ENCODE results near the gene PDE4D.

Gene PDE4D

DNA sequence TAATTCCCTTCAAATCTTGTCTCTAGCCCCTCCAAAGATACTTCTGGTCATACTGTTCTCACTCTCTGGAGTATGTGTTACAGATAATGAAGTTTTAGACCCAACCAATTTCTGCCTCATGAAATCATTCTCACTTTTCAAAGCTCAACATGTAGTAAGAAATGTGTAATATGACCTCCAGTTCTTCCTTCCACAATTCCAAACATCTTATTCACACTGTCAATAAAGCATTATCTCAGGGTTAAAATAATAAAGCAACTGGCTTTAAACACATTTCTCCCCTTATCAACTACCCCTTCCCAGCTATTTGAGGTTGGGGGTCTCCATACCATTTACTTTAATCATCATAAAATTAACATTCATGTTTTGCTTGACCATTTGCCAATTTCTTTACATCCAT is 656.5 kb downstream of the PDE4D start:
- DNase-seq: no peak

DNA sequence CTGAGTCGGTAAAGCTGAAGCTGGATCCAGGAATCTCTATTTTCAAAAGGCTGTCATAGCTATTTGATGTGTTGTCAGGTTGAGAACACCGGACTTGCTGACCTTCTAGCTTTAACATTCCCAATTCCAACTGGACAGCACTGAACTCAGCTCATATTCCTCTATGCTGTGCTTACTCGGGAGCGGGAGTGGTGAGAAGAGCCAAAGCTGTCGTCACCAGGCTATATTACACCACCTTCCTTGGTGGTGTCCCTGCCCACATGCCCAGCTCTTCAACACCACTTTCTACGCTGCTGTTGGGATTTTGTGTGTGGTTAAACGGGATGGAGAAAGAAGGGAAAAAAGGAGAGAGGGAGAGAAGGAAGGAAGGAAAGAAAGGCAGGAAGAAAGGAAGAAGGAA is 657.1 kb downstream of the PDE4D start:
- no peak for DNase-seq

DNA sequence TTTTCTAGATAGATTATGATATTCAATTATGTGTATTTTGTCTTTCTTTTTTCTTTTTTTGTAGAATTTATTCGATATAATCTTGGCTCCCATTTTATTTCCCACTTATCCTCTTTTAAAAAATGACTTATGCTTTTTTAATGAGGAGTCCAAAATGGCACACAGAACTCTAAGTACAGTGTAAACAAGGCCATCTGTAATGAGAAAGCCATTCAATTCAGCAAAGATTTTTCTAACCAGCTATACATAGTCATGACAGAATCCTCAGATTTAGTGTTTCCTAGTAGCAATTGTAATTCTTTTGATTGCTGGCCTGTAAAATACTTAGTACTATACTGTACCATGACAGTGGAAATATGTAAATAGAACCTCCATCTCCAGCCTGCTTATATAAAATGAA is 659.3 kb downstream of the PDE4D start:
- no peak for DNase-seq

DNA sequence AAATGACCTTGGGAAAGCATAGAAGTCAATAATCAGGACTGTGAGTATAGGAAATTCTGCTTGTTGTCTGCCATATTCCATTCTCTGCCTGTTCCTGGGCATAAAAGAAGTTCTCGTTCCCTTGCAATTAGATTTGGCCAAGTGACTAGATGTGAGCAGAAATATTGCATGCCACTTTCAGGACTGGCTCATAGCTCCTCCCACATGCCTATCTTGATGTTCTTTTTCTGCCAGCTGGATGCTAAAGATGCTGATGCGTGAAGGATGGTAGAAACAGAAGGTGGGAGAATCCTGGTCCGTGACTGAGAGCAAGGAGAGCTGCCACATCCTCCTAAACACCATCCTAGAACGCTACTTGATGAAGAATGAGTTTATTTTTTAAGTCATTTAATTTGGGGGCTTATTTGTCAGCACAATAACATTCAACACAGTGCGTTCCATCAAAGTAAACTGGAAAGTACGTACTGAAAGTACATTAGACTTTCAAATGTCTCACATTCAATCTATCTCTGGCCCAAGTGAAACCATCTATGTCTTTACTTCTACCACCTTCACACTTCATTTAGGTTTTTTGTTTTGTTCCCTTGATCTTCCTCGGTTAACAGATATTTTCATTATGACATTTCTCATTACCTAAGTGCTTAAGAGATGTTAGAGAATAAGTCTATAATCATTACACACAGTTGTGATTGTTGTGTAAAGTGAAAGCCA is 662.1 kb downstream of the PDE4D start:
- DNase-seq: no peak

DNA sequence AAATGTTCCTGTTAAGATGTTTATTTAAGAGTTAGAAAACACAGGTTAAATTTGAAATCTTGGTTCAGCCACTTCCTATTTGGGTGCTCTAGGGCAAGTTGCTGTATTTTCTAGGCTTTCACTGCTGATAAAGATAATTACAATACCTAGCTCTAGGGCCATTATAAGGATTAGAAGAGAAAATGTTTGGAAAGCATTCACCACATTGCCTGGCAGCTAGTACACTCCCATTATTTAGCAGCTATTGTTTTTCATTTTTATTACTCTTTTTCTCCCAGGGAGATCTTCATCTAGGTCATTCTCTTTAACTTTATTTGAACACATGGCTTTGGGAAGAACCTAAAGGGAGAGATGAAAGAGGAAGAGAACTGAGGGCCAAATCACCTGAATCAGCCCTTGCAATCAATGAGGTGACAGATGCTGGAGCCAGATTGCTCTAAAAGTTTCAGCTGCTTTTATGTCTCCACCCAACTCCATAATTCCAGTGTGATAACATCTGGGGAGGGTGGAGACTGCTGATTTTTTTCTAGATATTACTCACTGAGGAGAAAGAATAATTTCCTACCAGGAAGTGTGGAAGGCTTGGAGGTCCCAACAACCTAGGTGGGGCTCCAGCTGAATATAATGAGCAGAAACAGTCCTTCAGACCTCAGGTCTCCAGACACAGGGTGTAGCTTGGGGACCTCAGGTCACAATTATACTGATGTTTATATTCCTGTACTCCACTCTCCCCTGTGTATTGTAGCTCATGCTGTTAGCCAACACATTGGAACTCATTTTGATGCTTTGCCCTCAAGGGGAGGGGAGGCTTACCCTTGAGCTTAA is 670.6 kb downstream of the PDE4D start:
- no peak for DNase-seq

DNA sequence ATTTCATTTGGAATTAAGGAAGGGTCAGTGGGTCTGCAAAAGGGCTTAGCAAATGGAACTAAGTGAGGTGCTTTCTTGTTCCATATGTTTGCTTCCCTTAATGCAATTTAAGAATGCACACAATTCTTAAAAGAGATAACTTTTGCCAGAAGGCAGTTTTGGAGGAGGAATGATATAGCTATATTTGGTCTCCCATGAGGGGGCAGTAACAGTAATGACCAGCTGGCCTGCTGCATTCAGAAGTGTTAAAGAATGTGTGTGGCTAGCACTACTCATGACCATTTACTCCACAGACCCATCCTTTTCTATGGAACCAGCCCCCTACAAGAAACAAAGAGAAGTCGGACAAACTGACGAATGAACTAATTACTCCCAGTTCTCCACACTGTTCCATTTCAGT is 671.8 kb downstream of the PDE4D start:
- no peak for DNase-seq

DNA sequence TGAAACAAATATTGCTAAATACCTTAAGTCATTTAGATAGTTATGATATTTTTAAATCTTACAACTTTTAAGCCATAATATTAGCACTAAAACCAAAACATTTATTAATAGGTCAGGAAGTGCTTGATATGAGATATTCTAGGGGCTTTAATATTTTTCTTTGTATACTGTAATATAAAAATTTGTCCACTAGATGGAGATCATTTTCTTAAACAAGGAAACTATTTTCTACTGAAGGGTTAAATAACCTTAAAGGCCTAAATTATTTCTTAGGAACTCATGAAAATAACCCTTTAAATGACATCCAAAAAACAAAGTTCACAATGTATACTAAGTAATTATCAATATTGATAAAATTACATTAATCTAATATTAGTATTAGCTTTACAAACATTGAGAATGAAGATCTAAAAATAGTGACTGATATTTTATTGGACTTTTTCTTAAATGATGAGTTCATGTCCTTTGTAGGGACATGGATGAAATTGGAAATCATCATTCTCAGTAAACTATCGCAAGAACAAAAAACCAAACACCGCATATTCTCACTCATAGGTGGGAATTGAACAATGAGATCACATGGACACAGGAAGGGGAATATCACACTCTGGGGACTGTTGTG is 675.0 kb downstream of the PDE4D start:
- no peak for DNase-seq

DNA sequence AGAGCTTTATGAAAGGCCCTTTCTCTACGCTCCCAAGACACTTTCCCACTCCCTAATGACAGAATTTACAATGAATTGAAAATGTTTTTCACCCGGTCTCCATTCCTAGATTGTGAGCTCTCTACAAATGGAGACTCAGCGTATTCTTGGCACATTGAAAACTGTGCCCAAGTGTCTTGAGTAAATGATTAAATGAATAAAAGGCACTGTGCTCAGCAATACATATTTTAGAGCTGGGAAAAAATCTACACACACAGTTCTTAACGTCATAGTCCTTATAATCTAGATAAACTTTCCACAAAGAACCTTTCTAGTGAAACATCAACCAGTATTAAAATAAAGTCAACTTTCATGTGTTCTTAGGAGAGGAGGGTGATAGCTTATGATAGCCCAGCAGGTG is 676.7 kb downstream of the PDE4D start:
- no peak for DNase-seq

DNA sequence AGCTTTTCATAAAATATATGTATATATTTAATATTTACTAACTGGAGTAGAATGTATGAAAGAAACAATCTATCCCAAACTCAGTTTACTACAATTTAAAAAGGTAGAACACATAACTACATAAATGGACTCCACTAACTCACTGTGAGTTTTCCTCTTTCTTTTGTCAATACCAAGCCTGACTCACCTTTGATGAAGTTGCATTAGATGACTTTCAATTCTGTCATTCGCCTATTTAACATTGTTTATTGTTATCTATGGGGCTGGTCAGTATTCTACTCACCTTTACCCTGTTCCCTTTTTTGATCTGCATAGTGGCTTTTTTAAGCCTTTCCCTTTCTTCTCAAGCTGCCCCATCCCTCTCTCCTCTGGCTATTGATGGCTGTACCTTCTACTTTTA is 680.9 kb downstream of the PDE4D start:
- no peak for DNase-seq

DNA sequence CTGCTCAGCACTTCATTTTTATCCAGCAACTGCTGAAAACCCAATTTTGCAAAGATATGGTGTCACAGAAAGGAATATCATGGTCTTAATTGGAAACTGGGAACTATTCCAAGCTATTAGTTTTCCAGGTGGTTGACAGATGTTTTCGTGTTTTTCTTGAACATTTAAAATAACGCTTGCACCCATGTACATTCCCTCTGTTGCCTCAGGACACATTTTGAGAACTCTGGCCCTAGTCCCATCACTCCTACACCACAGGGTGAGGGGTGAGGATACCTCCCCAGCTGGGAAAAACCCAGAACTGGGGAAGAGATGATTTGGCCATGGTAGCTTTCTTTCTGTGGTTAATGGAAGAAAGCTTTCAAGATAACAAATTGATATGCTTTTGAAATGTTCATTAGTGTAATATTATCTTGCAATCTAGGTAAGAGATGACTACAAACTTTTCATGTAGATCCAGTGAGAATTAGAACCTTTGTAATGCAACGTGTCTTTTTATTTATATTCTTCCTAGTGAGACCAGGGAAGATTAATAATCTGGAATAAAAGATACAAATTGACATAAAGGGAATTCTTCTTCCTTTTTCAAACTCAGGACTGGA is 683.7 kb downstream of the PDE4D start:
- no peak for DNase-seq

DNA sequence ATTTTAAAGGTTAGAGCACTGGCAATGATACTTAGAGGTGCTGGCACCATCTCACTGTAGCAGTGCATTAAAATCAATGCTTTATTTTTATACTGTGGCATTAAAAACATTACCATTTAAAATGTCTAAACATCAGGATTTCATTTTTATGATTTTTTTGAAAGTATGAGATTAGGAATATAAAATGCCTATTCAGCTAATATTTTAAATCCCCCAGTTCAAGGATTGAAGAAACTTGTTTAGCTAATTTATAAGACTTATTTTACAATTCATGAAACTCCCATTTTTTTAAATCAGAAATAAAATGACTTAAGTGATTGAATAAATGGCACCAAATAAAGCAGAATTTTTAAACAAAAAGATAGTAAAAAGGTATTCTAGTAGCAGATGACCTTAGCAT is 685.1 kb downstream of the PDE4D start:
- no peak for DNase-seq

DNA sequence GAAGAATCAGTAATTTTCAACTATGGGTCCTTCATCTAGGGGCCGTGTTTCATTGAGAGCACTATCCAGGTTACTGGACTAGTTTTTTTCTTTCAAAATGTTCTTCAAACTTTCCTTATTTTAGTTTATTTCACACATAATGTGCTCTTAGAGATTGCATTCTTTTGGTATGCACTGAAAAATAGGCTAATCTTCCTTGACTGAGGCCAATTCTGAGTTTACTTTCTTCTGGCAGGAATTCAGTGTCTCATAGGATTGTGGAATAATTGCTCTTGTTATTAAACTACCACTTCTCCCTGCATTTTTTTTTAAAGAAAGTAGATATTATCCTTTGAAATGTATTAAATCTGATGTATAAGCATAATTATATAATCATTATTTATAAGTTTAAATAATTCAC is 686.1 kb downstream of the PDE4D start:
- DNase-seq: no peak

DNA sequence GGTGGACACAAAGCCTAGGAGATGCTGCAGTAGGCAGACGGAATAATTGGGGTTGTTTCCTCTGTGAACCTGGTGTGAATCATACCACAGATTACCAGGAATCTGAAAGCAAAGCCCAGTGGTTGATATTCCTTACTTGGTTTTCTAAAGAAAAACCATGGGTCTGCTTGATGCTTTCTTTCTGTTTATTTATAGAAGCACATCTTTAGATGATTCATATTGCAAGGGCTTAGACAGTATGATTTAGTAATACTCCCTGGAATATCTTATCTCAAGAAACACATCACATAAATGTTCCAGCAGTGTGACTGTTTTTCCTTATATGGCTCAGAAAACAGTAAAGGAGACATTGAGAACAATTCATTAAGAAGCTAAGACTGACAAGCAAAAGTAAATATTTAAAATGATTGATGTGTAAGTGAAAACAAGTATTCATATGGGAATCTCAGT is 687.4 kb downstream of the PDE4D start:
- no peak for DNase-seq

DNA sequence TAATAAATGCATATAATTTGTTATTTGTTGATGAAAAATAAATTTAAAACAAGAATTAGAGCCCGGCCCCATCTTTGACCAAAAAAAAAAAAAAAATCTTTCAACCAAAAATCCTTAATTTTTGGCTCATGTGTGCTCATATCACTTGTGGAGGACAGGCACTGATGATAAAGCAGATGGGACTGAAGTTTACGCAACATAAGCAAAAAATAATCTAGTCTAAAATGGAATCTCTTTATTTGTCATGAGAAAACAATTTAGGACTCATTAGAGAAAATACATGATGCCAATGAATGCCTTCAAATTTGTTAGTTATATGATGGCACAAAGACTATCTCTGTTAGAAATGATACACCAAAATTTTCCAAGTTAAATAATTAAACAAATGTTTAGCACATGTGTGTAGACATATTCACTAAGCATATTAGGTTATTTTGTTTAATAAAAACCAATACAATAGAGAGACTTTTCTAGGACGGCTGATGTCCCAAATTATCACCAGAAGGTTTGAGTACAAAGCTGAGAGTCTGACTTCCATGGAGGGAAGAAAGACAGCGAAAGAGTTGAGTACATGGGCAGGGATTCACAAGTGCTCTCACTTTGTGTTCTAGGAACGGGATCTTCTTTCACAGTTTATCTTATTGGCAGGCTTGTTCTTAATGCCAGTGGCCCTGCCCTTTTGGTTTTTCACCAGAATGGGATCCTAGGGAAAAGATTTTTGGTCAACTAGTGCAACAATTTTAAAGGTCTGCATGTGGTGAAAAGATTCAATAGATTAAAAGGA is 689.2 kb downstream of the PDE4D start:
- no peak for DNase-seq

DNA sequence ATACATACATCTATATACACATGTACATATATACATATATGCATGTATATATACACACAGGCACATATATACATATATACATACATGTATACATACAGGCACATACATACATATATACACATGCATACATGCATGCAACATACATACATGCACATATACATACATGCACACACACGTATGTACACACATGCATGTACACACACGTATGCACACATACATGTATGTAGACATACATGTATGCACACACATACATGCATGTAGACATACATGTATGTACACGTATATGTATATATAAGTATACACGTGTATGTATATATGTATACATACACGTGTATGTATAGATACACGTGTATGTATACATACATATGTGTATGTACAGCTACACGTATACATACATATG is 693.7 kb downstream of the PDE4D start:
- DNase-seq: no peak

DNA sequence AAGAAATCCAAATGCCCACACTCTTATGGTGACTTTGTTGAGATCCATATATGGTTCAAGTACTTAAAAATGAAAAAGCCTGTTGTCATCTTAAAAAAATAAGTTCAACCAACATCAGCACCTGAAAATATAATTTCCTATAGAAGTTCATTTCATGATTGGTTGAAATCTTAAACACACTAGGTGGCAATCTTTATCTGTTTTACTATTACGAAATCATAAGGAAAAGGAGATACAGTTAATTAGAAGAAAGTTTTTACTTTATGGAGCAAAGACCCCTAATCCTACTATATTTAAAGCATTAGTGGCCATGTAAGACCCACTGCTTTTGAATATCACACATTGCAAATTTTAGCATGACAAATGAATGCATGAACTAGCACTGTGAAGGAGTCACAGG is 694.7 kb downstream of the PDE4D start:
- DNase-seq: no peak

DNA sequence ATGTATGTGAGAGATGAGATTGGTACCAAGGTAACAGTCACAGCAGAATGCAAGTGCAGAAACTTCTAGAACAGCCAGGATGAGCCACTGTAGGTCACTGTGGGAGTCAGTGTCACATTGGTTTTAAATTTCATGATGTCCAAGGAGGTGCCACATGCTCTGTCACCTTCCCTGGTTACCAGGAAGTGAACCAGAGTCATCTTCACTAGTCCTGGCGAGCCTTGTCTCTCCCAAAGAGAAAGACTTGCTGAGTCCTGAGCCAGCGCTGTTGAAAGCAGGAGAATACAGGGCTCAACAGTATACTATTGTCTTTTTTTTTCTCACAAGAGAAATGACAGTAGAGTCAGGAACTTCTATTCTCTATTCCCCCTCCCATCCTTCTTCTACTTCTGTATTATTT is 695.2 kb downstream of the PDE4D start:
- DNase-seq: no peak

DNA sequence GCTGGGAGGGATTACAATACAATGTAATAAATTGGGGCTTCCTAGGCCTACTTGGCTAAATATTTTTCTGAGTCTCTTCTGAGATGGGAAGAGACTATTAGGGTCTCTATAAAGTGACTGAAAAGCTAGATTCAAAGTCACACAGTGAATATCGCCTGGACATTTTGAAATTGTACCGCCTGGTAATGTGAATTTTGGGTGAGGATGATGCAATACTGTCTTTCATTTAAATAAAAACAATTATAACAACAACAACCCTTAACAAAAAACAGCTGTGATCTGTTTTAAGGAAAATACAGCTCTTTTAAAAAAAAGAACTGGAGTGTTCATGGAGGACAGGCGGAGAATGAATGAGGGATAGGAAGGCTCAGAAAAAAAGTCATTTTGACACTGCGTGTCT is 695.6 kb downstream of the PDE4D start:
- DNase-seq: no peak

DNA sequence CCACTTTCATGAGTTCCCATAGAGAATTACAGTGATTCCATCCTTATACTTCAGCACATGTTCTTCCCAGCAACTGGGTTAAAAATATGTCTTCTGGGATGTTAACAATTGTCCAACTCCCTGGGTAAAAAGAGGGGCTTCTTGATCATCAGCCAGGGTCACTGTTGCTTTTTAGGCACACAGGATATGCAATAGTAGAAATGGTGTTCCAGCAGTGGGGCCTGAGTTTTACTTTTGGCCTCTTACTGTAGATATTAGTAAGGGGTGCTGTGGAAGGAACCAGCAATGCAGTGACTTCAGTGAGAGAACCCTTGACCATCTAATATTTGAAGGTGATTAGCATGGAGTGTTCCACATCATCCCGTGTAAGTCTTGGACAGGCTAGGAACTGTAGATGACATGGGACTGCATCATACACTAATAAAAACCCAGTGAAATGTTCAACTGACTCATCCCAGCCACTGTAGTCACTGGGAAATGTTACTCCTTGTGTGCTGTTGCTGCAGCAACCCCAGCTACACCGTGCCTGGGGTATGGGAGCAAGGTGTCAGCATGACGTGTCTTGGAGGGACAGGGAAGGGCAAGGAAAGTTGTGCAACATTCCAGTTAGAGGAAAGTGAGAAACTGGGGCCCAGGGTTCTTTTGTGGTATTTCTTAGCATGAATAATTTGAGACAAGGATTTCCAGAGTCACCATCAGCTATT is 699.8 kb downstream of the PDE4D start:
- DNase-seq: no peak

DNA sequence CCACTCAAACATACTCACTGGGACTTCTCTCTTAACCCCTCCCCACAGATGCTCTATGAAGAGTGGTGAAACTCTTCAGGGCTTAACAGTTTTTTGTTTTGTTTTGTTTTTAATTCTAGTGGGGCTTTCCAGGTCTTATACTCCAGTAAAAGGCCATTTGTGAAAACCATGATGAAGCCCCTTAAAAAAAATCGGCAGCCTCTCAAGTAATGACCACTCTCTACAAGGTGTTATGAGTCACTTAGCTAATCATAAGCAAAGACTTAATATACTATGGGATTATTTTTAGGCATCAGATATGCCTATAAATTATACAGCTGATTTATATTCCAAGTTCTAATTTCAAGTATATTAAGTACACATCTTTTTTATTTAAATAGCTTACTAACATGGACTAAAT is 702.8 kb downstream of the PDE4D start:
- DNase-seq: no peak

DNA sequence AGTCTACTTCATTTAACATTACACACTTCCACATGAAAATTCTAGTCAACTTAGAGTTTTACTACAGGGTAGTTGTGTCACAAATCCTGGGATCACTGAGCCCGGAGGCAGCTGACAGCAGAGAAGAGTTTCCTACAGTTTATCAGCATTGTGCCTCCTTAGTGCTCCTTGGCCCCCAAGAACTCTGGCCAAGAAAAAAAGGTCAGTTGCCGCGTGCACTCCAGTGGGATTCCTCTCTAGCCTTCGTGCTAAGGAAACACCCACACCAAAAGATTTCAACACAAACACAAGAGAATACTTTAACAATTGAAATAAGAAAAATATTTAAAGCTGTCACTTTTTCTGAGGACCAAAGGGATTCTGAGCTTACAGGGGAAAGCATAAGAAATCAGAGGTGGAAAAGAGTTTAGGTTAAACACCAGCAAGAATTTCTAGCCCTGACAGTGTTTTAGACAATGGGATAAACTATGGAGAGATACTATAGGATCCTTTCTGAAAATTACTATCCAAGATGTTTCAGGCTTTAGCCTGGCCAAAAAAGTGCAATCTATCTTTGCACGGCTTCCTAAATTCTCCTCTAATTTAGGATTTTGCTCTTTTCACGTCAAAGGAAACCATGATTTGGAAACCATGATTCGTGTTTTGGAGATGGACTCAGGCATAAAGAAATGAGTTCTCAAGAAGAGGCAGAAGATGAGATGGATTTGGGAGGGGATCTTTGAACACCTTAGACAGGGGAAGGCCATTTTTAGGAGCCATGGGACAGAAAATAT is 703.9 kb downstream of the PDE4D start:
- DNase-seq: no peak

Data from CD4-positive, alpha-beta T cell treated with Interleukin-10 for 1 hour (primary cell).